Measurements from ENCODE around the gene SH3BP1. TPM values are rescaled to one million over a fixed set of nuclear protein-coding genes. Genes with fewer than 3 reads are reported as not detected.

The SH3BP1 gene
- total and polyA plus RNA-seq, 2 experiments from 2014 or later, result 9.5 to 46.7 TPM

GRCh38 chr22:37647317-37647716, 7.8 kb downstream of the SH3BP1 start:
- no peak overlapping the region for H3K4me3 ChIP-seq
- Mint-ChIP-seq H3K27ac (no peak overlapping the region), H3K27me3 (ENCODE audit: insufficient read depth, low read depth, poor library complexity) (peaks cover 11% of the 10 kb centered on the region), H3K9me3 (no peaks in the 10 kb centered on the region), H3K4me1 (peaks cover 2% of the 10 kb centered on the region; the same call in 1 of the 3 replicates), H3K36me3 (ENCODE audit: low read depth) (peaks cover 47% of the 10 kb centered on the region), H3K4me3 (no peak overlapping the region)
- H3K4me2 ChIP-seq, result no peak overlapping the region
- DNase-seq (ENCODE audit: low spot score) (no peak), ATAC-seq (no peak)
- H3K27ac ChIP-seq (ENCODE audit: low read depth), result no peak overlapping the region
- H3K27me3 ChIP-seq (ENCODE audit: insufficient read depth), result no peaks in the 10 kb centered on the region
- peaks cover 8% of the 10 kb centered on the region for H3K36me3 ChIP-seq (ENCODE audit: insufficient read depth)
- 0 out of 2 replicates have a peak, but pooled peaks cover 4% of the 10 kb centered on the region for H3F3A ChIP-seq (replicated peaks; ENCODE audit: low read depth)
- H3K4me1 ChIP-seq (ENCODE audit: insufficient read depth), result no peaks in the 10 kb centered on the region
- no peaks in the 10 kb centered on the region for H3K79me2 ChIP-seq (replicated peaks; ENCODE audit: insufficient read depth)
- H4K20me1 ChIP-seq (replicated peaks; ENCODE audit: insufficient read depth), result peaks cover 4% of the 10 kb centered on the region; the same call in 1 of the 2 replicates
- no peak overlapping the region for H2AFZ ChIP-seq
- no peaks in the 10 kb centered on the region for H3K9me2 ChIP-seq (ENCODE audit: insufficient read depth)
- TF ChIP-seq, protein P1, sequence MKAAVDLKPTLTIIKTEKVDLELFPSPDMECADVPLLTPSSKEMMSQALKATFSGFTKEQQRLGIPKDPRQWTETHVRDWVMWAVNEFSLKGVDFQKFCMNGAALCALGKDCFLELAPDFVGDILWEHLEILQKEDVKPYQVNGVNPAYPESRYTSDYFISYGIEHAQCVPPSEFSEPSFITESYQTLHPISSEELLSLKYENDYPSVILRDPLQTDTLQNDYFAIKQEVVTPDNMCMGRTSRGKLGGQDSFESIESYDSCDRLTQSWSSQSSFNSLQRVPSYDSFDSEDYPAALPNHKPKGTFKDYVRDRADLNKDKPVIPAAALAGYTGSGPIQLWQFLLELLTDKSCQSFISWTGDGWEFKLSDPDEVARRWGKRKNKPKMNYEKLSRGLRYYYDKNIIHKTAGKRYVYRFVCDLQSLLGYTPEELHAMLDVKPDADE (IDR thresholded peaks at IDR 0.05), result no peak
- TF ChIP-seq REST (IDR thresholded peaks at IDR 0.05; ENCODE audit: unreplicated experiment) (no peak), POLR2AphosphoS5 (IDR thresholded peaks at IDR 0.05; ENCODE audit: low read depth) (no peak), ZNF331 (CRISPR knock-in tag; IDR thresholded peaks at IDR 0.05; ENCODE audit: low read depth) (no peak), CREB1 (CRISPR knock-in tag; IDR thresholded peaks at IDR 0.05; ENCODE audit: low read depth) (no peak), EZH2 (IDR thresholded peaks at IDR 0.05; ENCODE audit: low read depth, unreplicated experiment) (no peak), EZH2phosphoT487 (IDR thresholded peaks at IDR 0.05; ENCODE audit: unreplicated experiment) (no peak), ZNF114 (CRISPR knock-in tag; IDR thresholded peaks at IDR 0.05) (no peak)
- TF ChIP-seq, protein P2, sequence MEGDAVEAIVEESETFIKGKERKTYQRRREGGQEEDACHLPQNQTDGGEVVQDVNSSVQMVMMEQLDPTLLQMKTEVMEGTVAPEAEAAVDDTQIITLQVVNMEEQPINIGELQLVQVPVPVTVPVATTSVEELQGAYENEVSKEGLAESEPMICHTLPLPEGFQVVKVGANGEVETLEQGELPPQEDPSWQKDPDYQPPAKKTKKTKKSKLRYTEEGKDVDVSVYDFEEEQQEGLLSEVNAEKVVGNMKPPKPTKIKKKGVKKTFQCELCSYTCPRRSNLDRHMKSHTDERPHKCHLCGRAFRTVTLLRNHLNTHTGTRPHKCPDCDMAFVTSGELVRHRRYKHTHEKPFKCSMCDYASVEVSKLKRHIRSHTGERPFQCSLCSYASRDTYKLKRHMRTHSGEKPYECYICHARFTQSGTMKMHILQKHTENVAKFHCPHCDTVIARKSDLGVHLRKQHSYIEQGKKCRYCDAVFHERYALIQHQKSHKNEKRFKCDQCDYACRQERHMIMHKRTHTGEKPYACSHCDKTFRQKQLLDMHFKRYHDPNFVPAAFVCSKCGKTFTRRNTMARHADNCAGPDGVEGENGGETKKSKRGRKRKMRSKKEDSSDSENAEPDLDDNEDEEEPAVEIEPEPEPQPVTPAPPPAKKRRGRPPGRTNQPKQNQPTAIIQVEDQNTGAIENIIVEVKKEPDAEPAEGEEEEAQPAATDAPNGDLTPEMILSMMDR (conservative IDR thresholded peaks at IDR 0.05; ENCODE audit: low read depth in 2 of 2), result no peak

GRCh38 chr22:37647928-37648327, 8.5 kb downstream of the SH3BP1 start:
- no peaks in the 10 kb centered on the region for H3K79me2 ChIP-seq (replicated peaks; ENCODE audit: insufficient read depth)
- peaks cover 4% of the 10 kb centered on the region; the same call in 1 of the 2 replicates for H4K20me1 ChIP-seq (replicated peaks; ENCODE audit: insufficient read depth)
- H3K4me3 ChIP-seq, result no peak overlapping the region
- H3K27ac Mint-ChIP-seq, result no peak overlapping the region
- H2AFZ ChIP-seq, result no peak overlapping the region
- no peak for ATAC-seq
- no peak overlapping the region for H3K4me3 Mint-ChIP-seq
- H3K4me2 ChIP-seq, result no peak overlapping the region
- H3K4me1 Mint-ChIP-seq, result peaks cover 2% of the 10 kb centered on the region; the same call in 1 of the 3 replicates
- no peaks in the 10 kb centered on the region for H3K9me3 Mint-ChIP-seq
- no peaks in the 10 kb centered on the region for H3K9me2 ChIP-seq (ENCODE audit: insufficient read depth)
- H3K27me3 ChIP-seq (ENCODE audit: insufficient read depth), result no peaks in the 10 kb centered on the region
- peaks cover 14% of the 10 kb centered on the region for H3K27me3 Mint-ChIP-seq (ENCODE audit: insufficient read depth, low read depth, poor library complexity)
- TF ChIP-seq, protein P3, sequence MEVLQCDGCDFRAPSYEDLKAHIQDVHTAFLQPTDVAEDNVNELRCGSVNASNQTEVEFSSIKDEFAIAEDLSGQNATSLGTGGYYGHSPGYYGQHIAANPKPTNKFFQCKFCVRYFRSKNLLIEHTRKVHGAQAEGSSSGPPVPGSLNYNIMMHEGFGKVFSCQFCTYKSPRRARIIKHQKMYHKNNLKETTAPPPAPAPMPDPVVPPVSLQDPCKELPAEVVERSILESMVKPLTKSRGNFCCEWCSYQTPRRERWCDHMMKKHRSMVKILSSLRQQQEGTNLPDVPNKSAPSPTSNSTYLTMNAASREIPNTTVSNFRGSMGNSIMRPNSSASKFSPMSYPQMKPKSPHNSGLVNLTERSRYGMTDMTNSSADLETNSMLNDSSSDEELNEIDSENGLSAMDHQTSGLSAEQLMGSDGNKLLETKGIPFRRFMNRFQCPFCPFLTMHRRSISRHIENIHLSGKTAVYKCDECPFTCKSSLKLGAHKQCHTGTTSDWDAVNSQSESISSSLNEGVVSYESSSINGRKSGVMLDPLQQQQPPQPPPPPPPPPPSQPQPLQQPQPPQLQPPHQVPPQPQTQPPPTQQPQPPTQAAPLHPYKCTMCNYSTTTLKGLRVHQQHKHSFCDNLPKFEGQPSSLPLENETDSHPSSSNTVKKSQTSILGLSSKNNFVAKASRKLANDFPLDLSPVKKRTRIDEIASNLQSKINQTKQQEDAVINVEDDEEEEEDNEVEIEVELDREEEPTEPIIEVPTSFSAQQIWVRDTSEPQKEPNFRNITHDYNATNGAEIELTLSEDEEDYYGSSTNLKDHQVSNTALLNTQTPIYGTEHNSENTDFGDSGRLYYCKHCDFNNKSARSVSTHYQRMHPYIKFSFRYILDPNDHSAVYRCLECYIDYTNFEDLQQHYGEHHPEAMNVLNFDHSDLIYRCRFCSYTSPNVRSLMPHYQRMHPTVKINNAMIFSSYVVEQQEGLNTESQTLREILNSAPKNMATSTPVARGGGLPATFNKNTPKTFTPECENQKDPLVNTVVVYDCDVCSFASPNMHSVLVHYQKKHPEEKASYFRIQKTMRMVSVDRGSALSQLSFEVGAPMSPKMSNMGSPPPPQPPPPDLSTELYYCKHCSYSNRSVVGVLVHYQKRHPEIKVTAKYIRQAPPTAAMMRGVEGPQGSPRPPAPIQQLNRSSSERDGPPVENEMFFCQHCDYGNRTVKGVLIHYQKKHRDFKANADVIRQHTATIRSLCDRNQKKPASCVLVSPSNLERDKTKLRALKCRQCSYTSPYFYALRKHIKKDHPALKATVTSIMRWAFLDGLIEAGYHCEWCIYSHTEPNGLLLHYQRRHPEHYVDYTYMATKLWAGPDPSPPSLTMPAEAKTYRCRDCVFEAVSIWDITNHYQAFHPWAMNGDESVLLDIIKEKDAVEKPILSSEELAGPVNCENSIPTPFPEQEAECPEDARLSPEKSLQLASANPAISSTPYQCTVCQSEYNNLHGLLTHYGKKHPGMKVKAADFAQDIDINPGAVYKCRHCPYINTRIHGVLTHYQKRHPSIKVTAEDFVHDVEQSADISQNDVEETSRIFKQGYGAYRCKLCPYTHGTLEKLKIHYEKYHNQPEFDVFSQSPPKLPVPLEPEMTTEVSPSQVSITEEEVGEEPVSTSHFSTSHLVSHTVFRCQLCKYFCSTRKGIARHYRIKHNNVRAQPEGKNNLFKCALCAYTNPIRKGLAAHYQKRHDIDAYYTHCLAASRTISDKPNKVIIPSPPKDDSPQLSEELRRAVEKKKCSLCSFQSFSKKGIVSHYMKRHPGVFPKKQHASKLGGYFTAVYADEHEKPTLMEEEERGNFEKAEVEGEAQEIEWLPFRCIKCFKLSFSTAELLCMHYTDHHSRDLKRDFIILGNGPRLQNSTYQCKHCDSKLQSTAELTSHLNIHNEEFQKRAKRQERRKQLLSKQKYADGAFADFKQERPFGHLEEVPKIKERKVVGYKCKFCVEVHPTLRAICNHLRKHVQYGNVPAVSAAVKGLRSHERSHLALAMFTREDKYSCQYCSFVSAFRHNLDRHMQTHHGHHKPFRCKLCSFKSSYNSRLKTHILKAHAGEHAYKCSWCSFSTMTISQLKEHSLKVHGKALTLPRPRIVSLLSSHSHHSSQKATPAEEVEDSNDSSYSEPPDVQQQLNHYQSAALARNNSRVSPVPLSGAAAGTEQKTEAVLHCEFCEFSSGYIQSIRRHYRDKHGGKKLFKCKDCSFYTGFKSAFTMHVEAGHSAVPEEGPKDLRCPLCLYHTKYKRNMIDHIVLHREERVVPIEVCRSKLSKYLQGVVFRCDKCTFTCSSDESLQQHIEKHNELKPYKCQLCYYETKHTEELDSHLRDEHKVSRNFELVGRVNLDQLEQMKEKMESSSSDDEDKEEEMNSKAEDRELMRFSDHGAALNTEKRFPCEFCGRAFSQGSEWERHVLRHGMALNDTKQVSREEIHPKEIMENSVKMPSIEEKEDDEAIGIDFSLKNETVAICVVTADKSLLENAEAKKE (CRISPR knock-in tag; IDR thresholded peaks at IDR 0.05), result no peak
- DNase-seq (ENCODE audit: low spot score), result no peak
- peaks cover 51% of the 10 kb centered on the region for H3K36me3 Mint-ChIP-seq (ENCODE audit: low read depth)
- H3K36me3 ChIP-seq (ENCODE audit: insufficient read depth), result peaks cover 8% of the 10 kb centered on the region
- no peak overlapping the region for H3K27ac ChIP-seq (ENCODE audit: low read depth)
- no peaks in the 10 kb centered on the region for H3K4me1 ChIP-seq (ENCODE audit: insufficient read depth)
- H3F3A ChIP-seq (replicated peaks; ENCODE audit: low read depth), result 0 out of 2 replicates have a peak, but pooled peaks cover 4% of the 10 kb centered on the region

All from GM23338 (cell line).